Measurements from ENCODE around the gene C16orf78. TPM values are rescaled to one million over a fixed set of nuclear protein-coding genes. Genes with fewer than 3 reads are reported as not detected.

The C16orf78 gene
- total RNA-seq, 2 donors from 2014 or later: not detected

DNA sequence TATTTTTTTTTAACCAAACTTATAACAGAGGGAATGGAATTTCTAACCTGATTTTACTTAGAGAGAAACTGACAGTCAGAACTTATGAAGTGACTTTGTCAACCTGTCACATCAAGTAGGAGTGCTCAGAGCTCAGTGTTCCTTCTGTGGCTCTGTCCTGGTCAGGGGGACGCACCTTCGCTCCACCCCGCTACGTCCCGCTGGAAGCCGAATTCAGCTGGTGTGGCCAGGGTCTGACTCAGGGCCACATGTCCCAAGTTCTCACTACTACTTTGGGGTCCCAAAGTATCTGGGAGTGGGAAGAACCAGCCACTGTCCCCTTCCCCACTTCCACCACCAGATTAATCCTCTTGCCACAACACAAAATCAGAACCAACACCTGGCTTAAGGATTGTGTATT, 51.4 kb downstream of the C16orf78 start:
- no peak overlapping the region for H3K4me3 Mint-ChIP-seq
- Histone ChIP-seq H3K27me3 (ENCODE audit: control insufficient read depth, insufficient read depth, low read length, poor library complexity, severe bottlenecking) (no peaks in the 10 kb centered on the region), H3K9ac (ENCODE audit: extremely low read depth, low read length, poor library complexity, severe bottlenecking) (no peak overlapping the region), H3K4me1 (ENCODE audit: control insufficient read depth, insufficient read depth, low read length) (no peaks in the 10 kb centered on the region), H3K36me3 (ENCODE audit: control insufficient read depth, insufficient read depth, low read length) (no peaks in the 10 kb centered on the region), H3K9me3 (ENCODE audit: control insufficient read depth, low read length) (no peaks in the 10 kb centered on the region), H3K4me3 (ENCODE audit: low read length) (no peak overlapping the region), H3K27ac (ENCODE audit: low read depth, low read length) (no peak overlapping the region)
- H3K9me3 Mint-ChIP-seq: peaks cover 5% of the 10 kb centered on the region
- no peak for DNase-seq
- no peaks in the 10 kb centered on the region for H3K27me3 Mint-ChIP-seq (ENCODE audit: insufficient read depth)
- peaks cover 2% of the 10 kb centered on the region for H3K4me1 Mint-ChIP-seq
- H3K36me3 Mint-ChIP-seq (ENCODE audit: low read depth): no peaks in the 10 kb centered on the region
- H3K27ac Mint-ChIP-seq: no peak overlapping the region
- TF ChIP-seq CTCF (conservative IDR thresholded peaks at IDR 0.05): no peak
- WGBS, 2 experiments (ENCODE audit: insufficient coverage in 1 of 2, insufficient read length in 1 of 2): 97 to 98% methylated on average over 6 of the region's 6 CpGs

DNA sequence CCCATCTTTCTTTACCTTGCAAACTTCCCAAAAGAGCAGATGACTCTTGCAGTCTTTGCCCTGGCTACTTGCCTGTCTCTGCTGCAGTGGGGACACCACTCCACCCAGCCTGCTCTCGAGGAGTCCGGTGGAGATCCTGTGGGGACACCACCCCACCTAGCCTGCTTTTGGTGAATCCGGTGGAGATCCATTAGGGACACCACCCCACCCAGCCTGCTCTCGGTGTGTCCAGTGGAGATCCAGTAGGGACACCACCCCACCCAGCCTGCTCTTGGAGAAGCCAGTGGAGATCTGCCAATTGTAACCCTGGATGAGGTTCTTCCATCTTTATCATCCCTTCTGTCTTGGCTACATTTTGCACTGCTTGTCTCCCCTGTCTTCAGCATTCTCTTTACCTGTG, 54.2 kb downstream of the C16orf78 start:
- no peaks in the 10 kb centered on the region for H3K4me1 Mint-ChIP-seq
- H3K36me3 Mint-ChIP-seq (ENCODE audit: low read depth): no peaks in the 10 kb centered on the region
- H3K9me3 ChIP-seq (ENCODE audit: control insufficient read depth, low read length): no peaks in the 10 kb centered on the region
- H3K9me3 Mint-ChIP-seq: peaks cover 5% of the 10 kb centered on the region
- no peaks in the 10 kb centered on the region for H3K4me1 ChIP-seq (ENCODE audit: control insufficient read depth, insufficient read depth, low read length)
- TF ChIP-seq CTCF (conservative IDR thresholded peaks at IDR 0.05): no peak
- no peak overlapping the region for H3K9ac ChIP-seq (ENCODE audit: extremely low read depth, low read length, poor library complexity, severe bottlenecking)
- no peaks in the 10 kb centered on the region for H3K27me3 Mint-ChIP-seq (ENCODE audit: insufficient read depth)
- H3K4me3 ChIP-seq (ENCODE audit: low read length): no peak overlapping the region
- H3K27ac ChIP-seq (ENCODE audit: low read depth, low read length): no peak overlapping the region
- H3K36me3 ChIP-seq (ENCODE audit: control insufficient read depth, insufficient read depth, low read length): no peaks in the 10 kb centered on the region
- 90% methylated on average over 4 of the region's 4 CpGs; no CpG with 5 or more reads in 1 of the 2 experiments for WGBS, 2 experiments (ENCODE audit: insufficient coverage in 1 of 2, insufficient read length in 1 of 2)
- H3K27me3 ChIP-seq (ENCODE audit: control insufficient read depth, insufficient read depth, low read length, poor library complexity, severe bottlenecking): no peaks in the 10 kb centered on the region
- no peak for DNase-seq
- H3K4me3 Mint-ChIP-seq: no peak overlapping the region
- H3K27ac Mint-ChIP-seq: no peak overlapping the region

- Histone ChIP-seq H3K36me3 (ENCODE audit: control insufficient read depth, insufficient read depth, low read length) (no peaks in the 10 kb centered on the region), H3K9me3 (ENCODE audit: control insufficient read depth, low read length) (no peaks in the 10 kb centered on the region), H3K27me3 (ENCODE audit: control insufficient read depth, insufficient read depth, low read length, poor library complexity, severe bottlenecking) (no peaks in the 10 kb centered on the region), H3K4me3 (ENCODE audit: low read length) (no peak overlapping the region), H3K4me1 (ENCODE audit: control insufficient read depth, insufficient read depth, low read length) (no peaks in the 10 kb centered on the region), H3K27ac (ENCODE audit: low read depth, low read length) (no peak overlapping the region), H3K9ac (ENCODE audit: extremely low read depth, low read length, poor library complexity, severe bottlenecking) (no peak overlapping the region)
- 84 to 87% methylated on average over 2 of the region's 2 CpGs for WGBS, 2 experiments (ENCODE audit: insufficient coverage in 1 of 2, insufficient read length in 1 of 2)
- Mint-ChIP-seq H3K27me3 (ENCODE audit: insufficient read depth) (no peaks in the 10 kb centered on the region), H3K4me1 (no peaks in the 10 kb centered on the region), H3K36me3 (ENCODE audit: low read depth) (no peaks in the 10 kb centered on the region), H3K9me3 (peaks cover 5% of the 10 kb centered on the region), H3K4me3 (no peak overlapping the region), H3K27ac (no peak overlapping the region)
- TF ChIP-seq CTCF (conservative IDR thresholded peaks at IDR 0.05): no peak
- no peak for DNase-seq
These were observed 55.2 kb downstream of the C16orf78 start for GRCh38 chr16:49428808-49429207.
